ENCODE measurements around the gene PGM2L1.

- TF ChIP-seq EP300 (IDR thresholded peaks at IDR 0.05) (no peak), POLR2AphosphoS5 (IDR thresholded peaks at IDR 0.05) (no peak)
Observed at GRCh38 chr11:74332291-74332690, 65.9 kb downstream of the PGM2L1 start.

All from stomach (tissue), 4 donors.